ENCODE results near the gene TMEM127. TPM values are rescaled to one million over a fixed set of nuclear protein-coding genes. Genes with fewer than 3 reads are reported as not detected.

TMEM127 gene
- total RNA-seq, 1 donor from 2014 or later = 61.9 TPM

GRCh38 chr2:96207073-96207773 is 58.6 kb downstream of the TMEM127 start:
- Histone ChIP-seq H3K4me1 (peaks cover 12 to 43% of the 10 kb centered on the region in 2 donors), H3K36me3 (no peaks in the 10 kb centered on the region), H3K27ac (peak overlapping the region; percentile 92 to 97), H3K4me3 (peak overlapping the region; percentile 92 to 99), H3K27me3 (no peaks in the 10 kb centered on the region), H3K9me3 (no peaks in the 10 kb centered on the region)
- DNase-seq (ENCODE audit: low spot score in 2 of 2) = no peak
- TF ChIP-seq CTCF (IDR thresholded peaks at IDR 0.05) = no peak
- intact Hi-C loops (cut with DNase I) = loop anchor here (5.0 kb wide), 1 partner anchor 320 kb away; no protein-coding TSS in a partner anchor

- DNase-seq (ENCODE audit: low spot score in 2 of 2) = no peak
- Histone ChIP-seq H3K9me3 (no peaks in the 10 kb centered on the region), H3K4me1 (peaks cover 12 to 46% of the 10 kb centered on the region in 2 donors), H3K4me3 (peak overlapping the region; percentile 24 to 28), H3K36me3 (no peaks in the 10 kb centered on the region), H3K27me3 (no peaks in the 10 kb centered on the region), H3K27ac (peak overlapping the region; percentile 45 to 63)
- no peak for TF ChIP-seq CTCF (IDR thresholded peaks at IDR 0.05)
- intact Hi-C loops (cut with DNase I) = loop anchor here (5.0 kb wide), 1 partner anchor 321 kb away; no protein-coding TSS in a partner anchor
Measured at GRCh38 chr2:96205888-96206287, 59.9 kb downstream of the TMEM127 start.

GRCh38 chr2:96204836-96205624 is 60.8 kb downstream of the TMEM127 start:
- H3K36me3 ChIP-seq = no peaks in the 10 kb centered on the region
- no peaks in the 10 kb centered on the region for H3K27me3 ChIP-seq
- H3K9me3 ChIP-seq = no peaks in the 10 kb centered on the region
- no peak for TF ChIP-seq CTCF (IDR thresholded peaks at IDR 0.05)
- peak overlapping the region; percentile 25 to 28 for H3K4me3 ChIP-seq
- intact Hi-C loops (cut with DNase I) = loop anchor here (5.0 kb wide), 1 partner anchor 322 kb away; no protein-coding TSS in a partner anchor
- H3K4me1 ChIP-seq = peaks cover 12 to 46% of the 10 kb centered on the region in 2 donors
- peak overlapping the region; percentile 45 to 63 for H3K27ac ChIP-seq
- no peak for DNase-seq (ENCODE audit: low spot score in 2 of 2)

GRCh38 chr2:96203130-96204028 is 62.4 kb downstream of the TMEM127 start:
- Histone ChIP-seq H3K9me3 (no peaks in the 10 kb centered on the region), H3K27me3 (no peaks in the 10 kb centered on the region), H3K27ac (peak overlapping the region; percentile 45 to 63), H3K4me1 (peaks cover 11 to 42% of the 10 kb centered on the region in 2 donors), H3K36me3 (no peaks in the 10 kb centered on the region), H3K4me3 (no peak overlapping the region)
- intact Hi-C loops (cut with DNase I) = no loop called here
- no peak for TF ChIP-seq CTCF (IDR thresholded peaks at IDR 0.05)
- DNase-seq (ENCODE audit: low spot score in 2 of 2) = no peak

- intact Hi-C loops (cut with DNase I) = no loop called here
- Histone ChIP-seq H3K27me3 (no peaks in the 10 kb centered on the region), H3K4me3 (no peak overlapping the region), H3K4me1 (peaks cover 11 to 40% of the 10 kb centered on the region in 2 donors), H3K9me3 (no peaks in the 10 kb centered on the region), H3K36me3 (no peaks in the 10 kb centered on the region), H3K27ac (no peak overlapping the region)
- TF ChIP-seq CTCF (IDR thresholded peaks at IDR 0.05) = no peak
- DNase-seq (ENCODE audit: low spot score in 2 of 2) = no peak
Measured at GRCh38 chr2:96202152-96202854, 63.5 kb downstream of the TMEM127 start.
